Tibial artery (tissue), 4 donors: ENCODE measurements around the gene ZDHHC11.
"Not testable (repeated sequence)": the region's sequence is repeated elsewhere in the genome, so short reads cannot be mapped to it uniquely, and the experiment has no call there.

ENCODE experiments used
- DNase-seq, 2 donors: peaks; one replicate each; pipeline ENCODE4 v3.0.0-alpha.2; 2019
- H3K27ac ChIP-seq, 2 donors: fragments of 200-600 bp; sonication (generic) in 1 of 2; 1 replicate in 1 of 2; 2 replicates in 1 of 2; pipeline ENCODE4 v1.5.1; 2018 to 2019; ENCODE audit warnings: mild to moderate bottlenecking in 1 of 2
- H3K27me3 ChIP-seq, 2 donors: fragments of 200-600 bp; sonication (generic) in 1 of 2; one replicate each; pipeline versions ENCODE4 v1.5.1 to v1.6.0; 2016 to 2019
- H3K36me3 ChIP-seq, 3 donors: fragments of 200-600 bp; sonication (generic) in 2 of 3; one replicate each; pipeline ENCODE4 v1.5.1; 2016 to 2019; ENCODE audit warnings: mild to moderate bottlenecking in 2 of 3
- H3K4me1 ChIP-seq, 4 donors: fragments of 200-600 bp; sonication (generic) in 2 of 4; 1 replicate in 3 of 4; 2 replicates in 1 of 4; pipeline ENCODE4 v1.5.1; 2016 to 2019
- H3K4me3 ChIP-seq, 2 donors: fragments of 200-600 bp; sonication (generic) in 1 of 2; 1 replicate in 1 of 2; 2 replicates in 1 of 2; pipeline ENCODE4 v1.5.1; 2018 to 2019; ENCODE audit warnings: mild to moderate bottlenecking in 2 of 2
- H3K9me3 ChIP-seq, 3 donors: fragments of 200-600 bp; sonication (generic) in 1 of 3; one replicate each; pipeline ENCODE4 v1.5.1; 2016 to 2019
- CTCF ChIP-seq, 2 experiments: fragments of 200-600 bp in 1 of 2; fragments of 450-650 bp in 1 of 2; IDR thresholded peaks; one replicate each; pipeline ENCODE4 v1.5.1; 2017 to 2019; ENCODE audit warnings: antibody characterized with exemption in 2 of 2, mild to moderate bottlenecking in 1 of 2, moderate library complexity in 1 of 2
- intact Hi-C: fragments of 100-400 bp; cut with DNase I; formaldehyde crosslinking; loops from one replicate; pipeline ENCODE4 v1.15.0; 2023; ENCODE audit warnings: low total_unique reads

Gene ZDHHC11

DNA sequence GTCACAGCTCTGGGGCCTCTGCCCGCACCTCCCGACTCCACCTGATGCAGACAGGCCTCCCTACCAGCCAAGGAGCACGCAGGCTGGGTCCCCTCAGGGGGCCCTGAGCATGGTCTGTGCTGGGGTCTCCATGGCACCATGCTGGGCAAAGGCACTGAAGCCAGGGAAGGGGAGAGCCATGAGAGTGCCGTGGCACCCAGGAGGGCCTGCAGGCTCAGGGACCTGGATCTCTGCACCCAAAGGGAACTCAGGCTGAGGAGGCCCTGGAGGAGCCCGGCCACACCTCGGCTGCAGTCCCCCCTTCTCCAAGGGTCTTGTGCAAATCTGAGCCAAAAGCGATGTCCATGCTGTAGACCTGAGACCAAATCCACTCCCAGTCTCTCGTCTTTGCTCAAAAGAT, 98.8 kb downstream of the ZDHHC11 start:
- H3K27me3 ChIP-seq, DNase-seq, H3K4me1 ChIP-seq, H3K9me3 ChIP-seq, intact Hi-C loops, H3K4me3 ChIP-seq, H3K27ac ChIP-seq: not testable (repeated sequence)
- peaks cover 0 to 14% (median 0%) of the 10 kb centered on the region in 3 donors for H3K36me3 ChIP-seq

GRCh38 chr5:751496-751895, 99.3 kb downstream of the ZDHHC11 start:
- H3K27ac ChIP-seq, result no peak overlapping the region
- intact Hi-C loops, result no loop called here
- TF ChIP-seq CTCF (IDR thresholded peaks at IDR 0.05), result no peak
- no peaks in the 10 kb centered on the region for H3K4me1 ChIP-seq
- no peaks in the 10 kb centered on the region for H3K9me3 ChIP-seq
- H3K36me3 ChIP-seq, result peaks cover 0 to 14% (median 0%) of the 10 kb centered on the region in 3 donors
- no peaks in the 10 kb centered on the region for H3K27me3 ChIP-seq
- H3K4me3 ChIP-seq, result no peak overlapping the region
- no peak for DNase-seq

- H3K27me3 ChIP-seq, intact Hi-C loops, H3K27ac ChIP-seq, H3K4me3 ChIP-seq, DNase-seq, H3K4me1 ChIP-seq, H3K9me3 ChIP-seq: not testable (repeated sequence)
- H3K36me3 ChIP-seq, result peaks cover 0 to 19% (median 0%) of the 10 kb centered on the region in 3 donors
These were observed 100.6 kb downstream of the ZDHHC11 start for GRCh38 chr5:750226-750625.

- no peaks in the 10 kb centered on the region for H3K27me3 ChIP-seq
- peaks cover 0 to 21% (median 0%) of the 10 kb centered on the region in 3 donors for H3K36me3 ChIP-seq
- DNase-seq, result no peak
- no peak overlapping the region for H3K4me3 ChIP-seq
- TF ChIP-seq CTCF (IDR thresholded peaks at IDR 0.05), result no peak
- H3K9me3 ChIP-seq, result no peaks in the 10 kb centered on the region
- H3K4me1 ChIP-seq, result no peaks in the 10 kb centered on the region
- intact Hi-C loops, result no loop called here
- no peak overlapping the region for H3K27ac ChIP-seq
These were observed 101.6 kb downstream of the ZDHHC11 start for GRCh38 chr5:749101-749670.

DNA sequence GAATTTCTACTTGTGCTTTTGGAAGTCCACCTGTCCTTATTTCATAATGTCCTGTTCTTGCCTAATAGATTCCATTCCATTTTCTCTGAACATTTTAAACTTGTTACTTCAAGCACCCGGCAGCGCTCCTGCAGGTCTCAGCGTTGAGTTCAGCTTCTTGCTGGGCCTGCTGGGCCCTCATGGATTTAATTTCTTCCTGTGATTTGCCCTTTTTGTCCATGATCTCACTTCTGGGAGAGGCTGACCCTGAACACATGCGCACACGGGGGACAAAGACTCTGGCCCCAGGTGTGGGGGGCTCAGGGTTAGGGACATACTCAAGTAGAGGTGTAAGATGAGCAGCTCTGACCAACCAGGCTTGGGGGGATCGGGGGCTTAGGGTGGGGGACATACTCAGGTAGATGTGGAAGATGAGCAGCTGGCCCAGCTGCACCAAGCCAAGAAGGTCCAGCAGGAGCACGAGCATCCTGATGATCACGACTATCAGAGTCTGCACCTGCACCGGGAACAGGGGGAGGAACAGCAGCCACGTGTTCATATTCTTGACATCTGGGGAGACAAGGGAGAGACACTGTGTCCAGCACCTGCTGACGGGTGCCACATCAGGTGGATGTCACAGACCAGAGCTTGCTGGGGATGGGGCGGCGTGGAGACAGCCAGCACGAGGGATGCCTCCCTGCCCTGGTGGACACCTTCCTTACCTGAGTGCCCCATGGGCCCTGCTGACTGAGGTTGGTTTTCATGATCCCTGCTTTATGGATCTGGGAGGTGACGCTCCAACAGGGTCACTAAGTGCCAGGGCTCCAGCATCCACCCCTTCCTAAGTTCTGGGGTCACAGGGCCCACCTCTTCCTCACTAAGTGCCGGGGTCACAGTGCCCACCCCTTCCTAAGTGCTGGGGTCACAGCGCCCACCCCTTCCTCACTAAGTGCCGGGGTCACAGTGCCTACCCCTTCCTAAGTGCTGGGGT, 102.5 kb downstream of the ZDHHC11 start:
- intact Hi-C loops, result not testable (repeated sequence)

DNA sequence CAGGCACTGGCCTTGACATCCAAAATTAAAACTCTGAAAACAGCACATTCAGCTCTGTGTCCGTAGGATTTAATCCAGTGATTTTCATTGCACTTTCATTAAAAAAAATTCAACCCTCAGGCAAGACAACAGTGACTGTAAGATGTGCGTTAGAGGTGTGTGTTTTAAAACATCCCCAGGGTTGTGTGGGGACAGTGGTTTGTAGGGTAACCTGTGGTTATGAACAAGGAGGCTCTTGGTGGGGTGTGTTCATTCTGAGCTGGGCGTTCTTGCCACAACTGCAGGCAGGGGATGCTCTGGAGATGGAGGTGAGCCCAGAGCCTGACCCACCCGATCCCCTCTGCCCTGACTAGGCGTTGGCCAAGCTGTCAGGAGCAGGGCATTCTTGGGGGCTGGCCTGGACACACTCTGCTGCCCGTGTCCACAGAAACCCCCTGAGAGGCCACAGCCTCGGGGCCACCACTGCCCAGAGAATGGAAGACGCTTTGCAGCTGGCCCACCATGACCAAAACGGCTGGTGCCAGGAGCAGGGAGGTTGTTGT, 103.4 kb downstream of the ZDHHC11 start:
- H3K9me3 ChIP-seq, H3K4me3 ChIP-seq, H3K4me1 ChIP-seq, intact Hi-C loops, H3K27ac ChIP-seq, H3K27me3 ChIP-seq, DNase-seq: not testable (repeated sequence)
- peaks cover 0 to 21% (median 5%) of the 10 kb centered on the region in 3 donors for H3K36me3 ChIP-seq

More for the DNA sequence above, 102.5 kb downstream of the ZDHHC11 start:
- not testable (repeated sequence) for H3K9me3 ChIP-seq, H3K27ac ChIP-seq, H3K4me3 ChIP-seq, H3K4me1 ChIP-seq, H3K27me3 ChIP-seq, DNase-seq
- H3K36me3 ChIP-seq, result peaks cover 0 to 21% (median 5%) of the 10 kb centered on the region in 3 donors

GRCh38 chr5:746258-746761, 104.5 kb downstream of the ZDHHC11 start:
- Histone ChIP-seq H3K9me3 (no peaks in the 10 kb centered on the region), H3K36me3 (peaks cover 0 to 21% (median 5%) of the 10 kb centered on the region in 3 donors), H3K4me3 (no peak overlapping the region), H3K27ac (no peak overlapping the region), H3K4me1 (no peaks in the 10 kb centered on the region), H3K27me3 (no peaks in the 10 kb centered on the region)
- TF ChIP-seq CTCF (IDR thresholded peaks at IDR 0.05), result no peak
- intact Hi-C loops, result no loop called here
- no peak for DNase-seq
